ENCODE results near the gene SELENOP. TPM values are rescaled to one million over a fixed set of nuclear protein-coding genes. Genes with fewer than 3 reads are reported as not detected.

The SELENOP gene
- total and polyA plus RNA-seq, 2 experiments from 2014 or later: 11.0 to 12.3 TPM

DNA sequence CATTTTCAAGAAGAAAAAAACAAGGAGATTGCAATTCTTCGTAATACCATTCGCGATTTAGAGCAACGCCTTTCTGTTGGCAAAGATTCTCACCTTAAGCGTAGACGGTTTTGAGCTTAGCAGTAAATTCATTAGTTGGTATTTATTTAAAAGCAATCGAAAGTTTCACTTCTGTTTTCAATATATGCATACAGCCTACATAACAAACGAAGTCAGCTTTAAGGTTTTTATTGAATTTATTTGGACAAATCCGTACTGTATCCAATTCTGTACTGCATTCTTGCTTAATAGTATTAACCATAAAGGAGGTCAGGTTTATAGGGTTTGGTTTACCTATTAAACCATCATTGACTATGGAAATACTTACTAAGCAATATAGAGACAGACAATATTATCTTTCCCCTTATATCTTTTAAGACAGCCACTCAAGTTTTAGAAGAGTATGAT, 12.0 kb downstream of the SELENOP start (continued):
- TF ChIP-seq EZH2phosphoT487 (IDR thresholded peaks at IDR 0.05; ENCODE audit: unreplicated experiment) (no peak), JUNB (IDR thresholded peaks at IDR 0.05; ENCODE audit: unreplicated experiment) (no peak), POLR2AphosphoS5 (IDR thresholded peaks at IDR 0.05; ENCODE audit: low read depth) (no peak), NANOG (IDR thresholded peaks at IDR 0.05; ENCODE audit: borderline replicate concordance) (no peak), ZNF114 (CRISPR knock-in tag; IDR thresholded peaks at IDR 0.05) (no peak), STAT1 (IDR thresholded peaks at IDR 0.05; ENCODE audit: unreplicated experiment) (no peak), CREB1 (CRISPR knock-in tag; IDR thresholded peaks at IDR 0.05; ENCODE audit: low read depth) (no peak)
- TF ChIP-seq, protein P1, sequence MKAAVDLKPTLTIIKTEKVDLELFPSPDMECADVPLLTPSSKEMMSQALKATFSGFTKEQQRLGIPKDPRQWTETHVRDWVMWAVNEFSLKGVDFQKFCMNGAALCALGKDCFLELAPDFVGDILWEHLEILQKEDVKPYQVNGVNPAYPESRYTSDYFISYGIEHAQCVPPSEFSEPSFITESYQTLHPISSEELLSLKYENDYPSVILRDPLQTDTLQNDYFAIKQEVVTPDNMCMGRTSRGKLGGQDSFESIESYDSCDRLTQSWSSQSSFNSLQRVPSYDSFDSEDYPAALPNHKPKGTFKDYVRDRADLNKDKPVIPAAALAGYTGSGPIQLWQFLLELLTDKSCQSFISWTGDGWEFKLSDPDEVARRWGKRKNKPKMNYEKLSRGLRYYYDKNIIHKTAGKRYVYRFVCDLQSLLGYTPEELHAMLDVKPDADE (IDR thresholded peaks at IDR 0.05): no peak
- TF ChIP-seq, protein P2, sequence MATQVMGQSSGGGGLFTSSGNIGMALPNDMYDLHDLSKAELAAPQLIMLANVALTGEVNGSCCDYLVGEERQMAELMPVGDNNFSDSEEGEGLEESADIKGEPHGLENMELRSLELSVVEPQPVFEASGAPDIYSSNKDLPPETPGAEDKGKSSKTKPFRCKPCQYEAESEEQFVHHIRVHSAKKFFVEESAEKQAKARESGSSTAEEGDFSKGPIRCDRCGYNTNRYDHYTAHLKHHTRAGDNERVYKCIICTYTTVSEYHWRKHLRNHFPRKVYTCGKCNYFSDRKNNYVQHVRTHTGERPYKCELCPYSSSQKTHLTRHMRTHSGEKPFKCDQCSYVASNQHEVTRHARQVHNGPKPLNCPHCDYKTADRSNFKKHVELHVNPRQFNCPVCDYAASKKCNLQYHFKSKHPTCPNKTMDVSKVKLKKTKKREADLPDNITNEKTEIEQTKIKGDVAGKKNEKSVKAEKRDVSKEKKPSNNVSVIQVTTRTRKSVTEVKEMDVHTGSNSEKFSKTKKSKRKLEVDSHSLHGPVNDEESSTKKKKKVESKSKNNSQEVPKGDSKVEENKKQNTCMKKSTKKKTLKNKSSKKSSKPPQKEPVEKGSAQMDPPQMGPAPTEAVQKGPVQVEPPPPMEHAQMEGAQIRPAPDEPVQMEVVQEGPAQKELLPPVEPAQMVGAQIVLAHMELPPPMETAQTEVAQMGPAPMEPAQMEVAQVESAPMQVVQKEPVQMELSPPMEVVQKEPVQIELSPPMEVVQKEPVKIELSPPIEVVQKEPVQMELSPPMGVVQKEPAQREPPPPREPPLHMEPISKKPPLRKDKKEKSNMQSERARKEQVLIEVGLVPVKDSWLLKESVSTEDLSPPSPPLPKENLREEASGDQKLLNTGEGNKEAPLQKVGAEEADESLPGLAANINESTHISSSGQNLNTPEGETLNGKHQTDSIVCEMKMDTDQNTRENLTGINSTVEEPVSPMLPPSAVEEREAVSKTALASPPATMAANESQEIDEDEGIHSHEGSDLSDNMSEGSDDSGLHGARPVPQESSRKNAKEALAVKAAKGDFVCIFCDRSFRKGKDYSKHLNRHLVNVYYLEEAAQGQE (IDR thresholded peaks at IDR 0.05; ENCODE audit: unreplicated experiment): no peak

DNA sequence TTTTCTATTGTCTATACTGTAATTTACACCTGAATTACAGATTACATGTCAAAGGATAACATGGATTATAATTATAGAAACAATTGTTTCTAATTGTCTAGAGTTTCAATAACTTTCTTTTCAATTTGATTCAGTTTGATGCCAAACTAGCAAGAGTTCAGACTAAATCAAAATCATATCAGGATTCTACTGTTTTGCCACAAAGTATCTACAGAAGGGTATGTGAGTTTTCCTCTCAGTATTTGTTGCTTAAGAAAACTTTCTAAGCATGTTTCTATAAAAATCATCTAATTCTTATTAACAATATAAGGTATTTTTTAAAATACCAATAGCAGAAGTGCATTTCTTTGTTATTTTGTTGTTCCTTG, 12.5 kb downstream of the SELENOP start:
- Histone ChIP-seq H3K36me3 (ENCODE audit: insufficient read depth) (peaks cover 3% of the 10 kb centered on the region; the same call in 1 of the 2 replicates), H3K4me2 (no peak overlapping the region), H4K20me1 (replicated peaks; ENCODE audit: insufficient read depth) (no peaks in the 10 kb centered on the region), H2AFZ (no peak overlapping the region), H3K27me3 (ENCODE audit: insufficient read depth) (no peaks in the 10 kb centered on the region), H3K79me2 (replicated peaks; ENCODE audit: insufficient read depth) (no peaks in the 10 kb centered on the region), H3K4me1 (ENCODE audit: insufficient read depth) (no peaks in the 10 kb centered on the region), H3K27ac (ENCODE audit: low read depth) (no peak overlapping the region), H3K4me3 (no peak overlapping the region), H3K9me2 (ENCODE audit: insufficient read depth) (no peaks in the 10 kb centered on the region), H3F3A (replicated peaks; ENCODE audit: low read depth) (no peaks in the 10 kb centered on the region)
- Mint-ChIP-seq H3K36me3 (ENCODE audit: low read depth) (peaks cover 23% of the 10 kb centered on the region; the same call in 2 of the 3 replicates), H3K9me3 (no peaks in the 10 kb centered on the region), H3K4me1 (no peaks in the 10 kb centered on the region), H3K27me3 (ENCODE audit: insufficient read depth, low read depth, poor library complexity) (no peaks in the 10 kb centered on the region), H3K4me3 (no peak overlapping the region), H3K27ac (no peak overlapping the region)
- no peak for DNase-seq (ENCODE audit: low spot score)
- no peak for ATAC-seq
- TF ChIP-seq EZH2phosphoT487 (IDR thresholded peaks at IDR 0.05; ENCODE audit: unreplicated experiment) (no peak), ZNF331 (CRISPR knock-in tag; IDR thresholded peaks at IDR 0.05; ENCODE audit: low read depth) (no peak), ZNF114 (CRISPR knock-in tag; IDR thresholded peaks at IDR 0.05) (no peak)
- TF ChIP-seq, protein P2 (IDR thresholded peaks at IDR 0.05; ENCODE audit: unreplicated experiment): no peak
- TF ChIP-seq, protein P3, sequence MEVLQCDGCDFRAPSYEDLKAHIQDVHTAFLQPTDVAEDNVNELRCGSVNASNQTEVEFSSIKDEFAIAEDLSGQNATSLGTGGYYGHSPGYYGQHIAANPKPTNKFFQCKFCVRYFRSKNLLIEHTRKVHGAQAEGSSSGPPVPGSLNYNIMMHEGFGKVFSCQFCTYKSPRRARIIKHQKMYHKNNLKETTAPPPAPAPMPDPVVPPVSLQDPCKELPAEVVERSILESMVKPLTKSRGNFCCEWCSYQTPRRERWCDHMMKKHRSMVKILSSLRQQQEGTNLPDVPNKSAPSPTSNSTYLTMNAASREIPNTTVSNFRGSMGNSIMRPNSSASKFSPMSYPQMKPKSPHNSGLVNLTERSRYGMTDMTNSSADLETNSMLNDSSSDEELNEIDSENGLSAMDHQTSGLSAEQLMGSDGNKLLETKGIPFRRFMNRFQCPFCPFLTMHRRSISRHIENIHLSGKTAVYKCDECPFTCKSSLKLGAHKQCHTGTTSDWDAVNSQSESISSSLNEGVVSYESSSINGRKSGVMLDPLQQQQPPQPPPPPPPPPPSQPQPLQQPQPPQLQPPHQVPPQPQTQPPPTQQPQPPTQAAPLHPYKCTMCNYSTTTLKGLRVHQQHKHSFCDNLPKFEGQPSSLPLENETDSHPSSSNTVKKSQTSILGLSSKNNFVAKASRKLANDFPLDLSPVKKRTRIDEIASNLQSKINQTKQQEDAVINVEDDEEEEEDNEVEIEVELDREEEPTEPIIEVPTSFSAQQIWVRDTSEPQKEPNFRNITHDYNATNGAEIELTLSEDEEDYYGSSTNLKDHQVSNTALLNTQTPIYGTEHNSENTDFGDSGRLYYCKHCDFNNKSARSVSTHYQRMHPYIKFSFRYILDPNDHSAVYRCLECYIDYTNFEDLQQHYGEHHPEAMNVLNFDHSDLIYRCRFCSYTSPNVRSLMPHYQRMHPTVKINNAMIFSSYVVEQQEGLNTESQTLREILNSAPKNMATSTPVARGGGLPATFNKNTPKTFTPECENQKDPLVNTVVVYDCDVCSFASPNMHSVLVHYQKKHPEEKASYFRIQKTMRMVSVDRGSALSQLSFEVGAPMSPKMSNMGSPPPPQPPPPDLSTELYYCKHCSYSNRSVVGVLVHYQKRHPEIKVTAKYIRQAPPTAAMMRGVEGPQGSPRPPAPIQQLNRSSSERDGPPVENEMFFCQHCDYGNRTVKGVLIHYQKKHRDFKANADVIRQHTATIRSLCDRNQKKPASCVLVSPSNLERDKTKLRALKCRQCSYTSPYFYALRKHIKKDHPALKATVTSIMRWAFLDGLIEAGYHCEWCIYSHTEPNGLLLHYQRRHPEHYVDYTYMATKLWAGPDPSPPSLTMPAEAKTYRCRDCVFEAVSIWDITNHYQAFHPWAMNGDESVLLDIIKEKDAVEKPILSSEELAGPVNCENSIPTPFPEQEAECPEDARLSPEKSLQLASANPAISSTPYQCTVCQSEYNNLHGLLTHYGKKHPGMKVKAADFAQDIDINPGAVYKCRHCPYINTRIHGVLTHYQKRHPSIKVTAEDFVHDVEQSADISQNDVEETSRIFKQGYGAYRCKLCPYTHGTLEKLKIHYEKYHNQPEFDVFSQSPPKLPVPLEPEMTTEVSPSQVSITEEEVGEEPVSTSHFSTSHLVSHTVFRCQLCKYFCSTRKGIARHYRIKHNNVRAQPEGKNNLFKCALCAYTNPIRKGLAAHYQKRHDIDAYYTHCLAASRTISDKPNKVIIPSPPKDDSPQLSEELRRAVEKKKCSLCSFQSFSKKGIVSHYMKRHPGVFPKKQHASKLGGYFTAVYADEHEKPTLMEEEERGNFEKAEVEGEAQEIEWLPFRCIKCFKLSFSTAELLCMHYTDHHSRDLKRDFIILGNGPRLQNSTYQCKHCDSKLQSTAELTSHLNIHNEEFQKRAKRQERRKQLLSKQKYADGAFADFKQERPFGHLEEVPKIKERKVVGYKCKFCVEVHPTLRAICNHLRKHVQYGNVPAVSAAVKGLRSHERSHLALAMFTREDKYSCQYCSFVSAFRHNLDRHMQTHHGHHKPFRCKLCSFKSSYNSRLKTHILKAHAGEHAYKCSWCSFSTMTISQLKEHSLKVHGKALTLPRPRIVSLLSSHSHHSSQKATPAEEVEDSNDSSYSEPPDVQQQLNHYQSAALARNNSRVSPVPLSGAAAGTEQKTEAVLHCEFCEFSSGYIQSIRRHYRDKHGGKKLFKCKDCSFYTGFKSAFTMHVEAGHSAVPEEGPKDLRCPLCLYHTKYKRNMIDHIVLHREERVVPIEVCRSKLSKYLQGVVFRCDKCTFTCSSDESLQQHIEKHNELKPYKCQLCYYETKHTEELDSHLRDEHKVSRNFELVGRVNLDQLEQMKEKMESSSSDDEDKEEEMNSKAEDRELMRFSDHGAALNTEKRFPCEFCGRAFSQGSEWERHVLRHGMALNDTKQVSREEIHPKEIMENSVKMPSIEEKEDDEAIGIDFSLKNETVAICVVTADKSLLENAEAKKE (CRISPR knock-in tag; IDR thresholded peaks at IDR 0.05): no peak
